Endothelial cell of umbilical vein (primary cell): ENCODE data around the gene COX8C.

Source experiments
- EZH2 ChIP-seq: IDR thresholded peaks from 2 replicates; pipeline ENCODE4 v1.6.1; 2012; ENCODE audit warnings: borderline replicate concordance, low read depth, mild to moderate bottlenecking, moderate library complexity, low read length, inconsistent platforms; ENCODE audit not compliant: severe bottlenecking
- FOS ChIP-seq: IDR thresholded peaks from 2 replicates; pipeline ENCODE4 v1.6.1; 2011; ENCODE audit warnings: mild to moderate bottlenecking, low read length, moderate library complexity, borderline replicate concordance; ENCODE audit not compliant: insufficient read depth
- MYC ChIP-seq: IDR thresholded peaks from one replicate; pipeline ENCODE4 v1.6.1; 2011; ENCODE audit warnings: mild to moderate bottlenecking, low read depth, low read length
- POLR2A ChIP-seq: IDR thresholded peaks from 2 replicates; pipeline ENCODE4 v1.6.1; 2012; ENCODE audit warnings: low read depth, mild to moderate bottlenecking, control low read depth, low read length
- POLR2AphosphoS5 ChIP-seq: IDR thresholded peaks from 2 replicates; pipeline ENCODE4 v1.6.1; 2012; ENCODE audit warnings: low read depth, mild to moderate bottlenecking, control low read depth, low read length, moderate library complexity; ENCODE audit not compliant: insufficient read depth
- TF ChIP-seq, protein P1 (sequence below), 2 donors: IDR thresholded peaks; 1 replicate in 1 of 2; 2 replicates in 1 of 2; pipeline ENCODE4 v1.5.1; 2011; ENCODE audit warnings: low read length in 2 of 2, mild to moderate bottlenecking in 2 of 2, moderate library complexity in 2 of 2, control low read depth in 1 of 2, inconsistent platforms in 1 of 2, low read depth in 1 of 2; ENCODE audit not compliant: insufficient read depth in 1 of 2; ENCODE audit errors: extremely low read depth in 1 of 2
- TF ChIP-seq, protein P2 (sequence below): IDR thresholded peaks from 2 replicates; pipeline ENCODE4 v1.6.1; 2011; ENCODE audit not compliant: insufficient read depth, insufficient read length

DNA sequence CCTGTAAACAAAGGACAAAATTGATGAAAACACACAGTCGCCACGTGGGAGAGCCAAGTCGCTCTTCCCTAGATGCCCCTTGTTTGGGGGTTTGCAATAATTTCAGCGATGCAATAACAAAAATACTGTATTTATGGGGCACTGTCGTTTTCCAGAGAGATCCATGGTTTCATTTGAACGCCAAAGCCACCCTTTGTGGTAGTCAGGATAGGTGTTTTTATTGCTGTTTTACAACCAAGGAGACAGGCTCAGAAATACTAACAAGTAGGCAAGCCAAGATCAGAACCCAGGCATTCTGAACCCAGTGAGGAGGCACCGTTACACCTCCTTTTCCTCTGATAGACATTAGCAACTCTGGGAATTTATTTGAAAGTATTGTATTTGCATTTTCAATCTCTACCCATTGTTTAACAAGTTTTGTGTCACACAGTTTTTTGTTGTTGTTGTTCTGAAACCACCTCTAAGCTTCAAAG is 13.3 kb upstream of the COX8C start:
- TF ChIP-seq POLR2AphosphoS5 (no peak), POLR2A (no peak), EZH2 (no peak), MYC (no peak), FOS (no peak)
- TF ChIP-seq, protein P1, sequence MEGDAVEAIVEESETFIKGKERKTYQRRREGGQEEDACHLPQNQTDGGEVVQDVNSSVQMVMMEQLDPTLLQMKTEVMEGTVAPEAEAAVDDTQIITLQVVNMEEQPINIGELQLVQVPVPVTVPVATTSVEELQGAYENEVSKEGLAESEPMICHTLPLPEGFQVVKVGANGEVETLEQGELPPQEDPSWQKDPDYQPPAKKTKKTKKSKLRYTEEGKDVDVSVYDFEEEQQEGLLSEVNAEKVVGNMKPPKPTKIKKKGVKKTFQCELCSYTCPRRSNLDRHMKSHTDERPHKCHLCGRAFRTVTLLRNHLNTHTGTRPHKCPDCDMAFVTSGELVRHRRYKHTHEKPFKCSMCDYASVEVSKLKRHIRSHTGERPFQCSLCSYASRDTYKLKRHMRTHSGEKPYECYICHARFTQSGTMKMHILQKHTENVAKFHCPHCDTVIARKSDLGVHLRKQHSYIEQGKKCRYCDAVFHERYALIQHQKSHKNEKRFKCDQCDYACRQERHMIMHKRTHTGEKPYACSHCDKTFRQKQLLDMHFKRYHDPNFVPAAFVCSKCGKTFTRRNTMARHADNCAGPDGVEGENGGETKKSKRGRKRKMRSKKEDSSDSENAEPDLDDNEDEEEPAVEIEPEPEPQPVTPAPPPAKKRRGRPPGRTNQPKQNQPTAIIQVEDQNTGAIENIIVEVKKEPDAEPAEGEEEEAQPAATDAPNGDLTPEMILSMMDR (IDR thresholded peaks at IDR 0.05; ENCODE audit: extremely low read depth in 1 of 2, insufficient read depth in 1 of 2, low read depth in 1 of 2, low read length in 2 of 2): no peak
- TF ChIP-seq, protein P2, sequence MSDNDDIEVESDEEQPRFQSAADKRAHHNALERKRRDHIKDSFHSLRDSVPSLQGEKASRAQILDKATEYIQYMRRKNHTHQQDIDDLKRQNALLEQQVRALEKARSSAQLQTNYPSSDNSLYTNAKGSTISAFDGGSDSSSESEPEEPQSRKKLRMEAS: no peak
